ENCODE measurements around the gene CFDP1. TPM values are rescaled to one million over a fixed set of nuclear protein-coding genes. Genes with fewer than 3 reads are reported as not detected.

The CFDP1 gene
- total and polyA plus RNA-seq, 2 of the 13 experiments (the other 11 are each of a cell fraction or from before 2014, with no cell fraction given), result 78.6 to 153 TPM

GRCh38 chr16:75382611-75383010, 50.7 kb downstream of the CFDP1 start:
- FAIRE-seq, result no peak
- H3K79me2 ChIP-seq (ENCODE audit: insufficient read depth, low read length), result no peaks in the 10 kb centered on the region
- H3K4me3 ChIP-seq (replicated peaks in 1 of 3; ENCODE audit: insufficient read depth in 1 of 3, low read depth in 2 of 3, low read length in 3 of 3), result no peak overlapping the region
- no peak for DNase-seq (ENCODE audit: low spot score)
- peaks cover 12 to 37% of the 10 kb centered on the region in 2 experiments for H3K36me3 ChIP-seq (replicated peaks in 1 of 2; ENCODE audit: control insufficient read depth in 1 of 2, insufficient read depth in 2 of 2, low read length in 2 of 2)
- H3K27ac ChIP-seq (ENCODE audit: extremely low read length, insufficient read depth, low read length), result no peak overlapping the region
- H3K9ac ChIP-seq (ENCODE audit: insufficient read depth, low read depth, low read length), result no peak overlapping the region
- in situ Hi-C loops (cut with HindIII; ENCODE audit: extremely low pct_ligation_motif_present, low pct_unique_long_range_greater_than_20kb), result no loop called here
- H2AFZ ChIP-seq (ENCODE audit: low read length), result no peak overlapping the region
- H4K20me1 ChIP-seq (ENCODE audit: insufficient read depth, low read length), result 0 out of 2 replicates have a peak, but pooled peaks cover 5% of the 10 kb centered on the region
- TF ChIP-seq ZFYVE20 (CRISPR knock-in tag; IDR thresholded peaks at IDR 0.05; ENCODE audit: borderline replicate concordance, low read depth) (no peak), ZNF282 (IDR thresholded peaks at IDR 0.05; ENCODE audit: partially characterized antibody) (no peak), THAP9 (CRISPR knock-in tag; IDR thresholded peaks at IDR 0.05; ENCODE audit: borderline replicate concordance) (no peak), PAF1 (CRISPR knock-in tag; IDR thresholded peaks at IDR 0.05) (no peak), PAX8 (CRISPR knock-in tag; IDR thresholded peaks at IDR 0.05; ENCODE audit: borderline replicate concordance) (no peak), HMGXB3 (CRISPR knock-in tag; IDR thresholded peaks at IDR 0.05; ENCODE audit: borderline replicate concordance) (no peak), ZBTB3 (CRISPR knock-in tag; IDR thresholded peaks at IDR 0.05; ENCODE audit: borderline replicate concordance, low read depth) (no peak), ZNF24 (IDR thresholded peaks at IDR 0.05) (no peak), SUZ12 (IDR thresholded peaks at IDR 0.05; ENCODE audit: low read depth, low read length) (no peak), FOXC1 (CRISPR knock-in tag; IDR thresholded peaks at IDR 0.05; ENCODE audit: borderline replicate concordance) (no peak), SNAI1 (CRISPR knock-in tag; IDR thresholded peaks at IDR 0.05; ENCODE audit: borderline replicate concordance) (no peak), GABPA (IDR thresholded peaks at IDR 0.05; ENCODE audit: low read depth, low read length) (no peak), GABPA (CRISPR knock-in tag; IDR thresholded peaks at IDR 0.05; ENCODE audit: low read depth) (no peak), ZNF260 (CRISPR knock-in tag; IDR thresholded peaks at IDR 0.05; ENCODE audit: borderline replicate concordance, low read depth) (no peak), ADNP (CRISPR knock-in tag; IDR thresholded peaks at IDR 0.05) (no peak), CREBL2 (CRISPR knock-in tag; IDR thresholded peaks at IDR 0.05; ENCODE audit: borderline replicate concordance) (no peak), HIVEP1 (CRISPR knock-in tag; IDR thresholded peaks at IDR 0.05) (no peak), BRCA1 (CRISPR knock-in tag; IDR thresholded peaks at IDR 0.05) (no peak), ZNF234 (CRISPR knock-in tag; conservative IDR thresholded peaks at IDR 0.05) (no peak), PHF8 (CRISPR knock-in tag; IDR thresholded peaks at IDR 0.05) (no peak)
- H3K4me1 ChIP-seq (ENCODE audit: insufficient read depth, low read length), result no peaks in the 10 kb centered on the region
- intact Hi-C loops (cut with micrococcal nuclease; ENCODE audit: unreplicated experiment), result no loop called here
- ATAC-seq, result no peak
- BruUV-seq (replicated peaks), result no TSS peak
- ChIA-PET CTCF (ENCODE audit: low intra/inter-chr PET ratio, low total read pairs) (no interaction called here), POLR2A (no interaction called here)
- no peak overlapping the region for H3K4me2 ChIP-seq (ENCODE audit: low read depth, low read length)
- no peaks in the 10 kb centered on the region for H3K9me3 ChIP-seq (ENCODE audit: low read length)
- H3K27me3 ChIP-seq (ENCODE audit: control insufficient read depth in 1 of 2, insufficient read depth in 2 of 2, low read length in 2 of 2), result no peaks in the 10 kb centered on the region
- WGBS (ENCODE audit: low lambda C conversion rate), result 100% methylated on average over 2 of the region's 2 CpGs

All from HepG2 (cell line).